ENCODE measurements around the gene SLFNL1.

- TF ChIP-seq CTCF (IDR thresholded peaks at IDR 0.05) (no peak), POLR2A (IDR thresholded peaks at IDR 0.05) (no peak), POLR2AphosphoS5 (IDR thresholded peaks at IDR 0.05) (no peak)
Measured at GRCh38 chr1:40973912-40974311, 47.6 kb downstream of the SLFNL1 start.
